Stimulated activated CD4-positive, alpha-beta T cell treated with anti-CD3 and anti-CD28 coated beads, TNF-alpha, amount 100 ng/mL, for 24 hours (primary cell): ENCODE data around the gene ARGFX.
"Not testable (repeated sequence)": the region's sequence is repeated elsewhere in the genome, so short reads cannot be mapped to it uniquely, and the experiment has no call there.

Experiments
- DNase-seq, 3 experiments: peaks; one replicate each; pipeline ENCODE4 v3.0.0-alpha.2; 2020; ENCODE audit warnings: low read depth in 3 of 3

ARGFX gene

DNA sequence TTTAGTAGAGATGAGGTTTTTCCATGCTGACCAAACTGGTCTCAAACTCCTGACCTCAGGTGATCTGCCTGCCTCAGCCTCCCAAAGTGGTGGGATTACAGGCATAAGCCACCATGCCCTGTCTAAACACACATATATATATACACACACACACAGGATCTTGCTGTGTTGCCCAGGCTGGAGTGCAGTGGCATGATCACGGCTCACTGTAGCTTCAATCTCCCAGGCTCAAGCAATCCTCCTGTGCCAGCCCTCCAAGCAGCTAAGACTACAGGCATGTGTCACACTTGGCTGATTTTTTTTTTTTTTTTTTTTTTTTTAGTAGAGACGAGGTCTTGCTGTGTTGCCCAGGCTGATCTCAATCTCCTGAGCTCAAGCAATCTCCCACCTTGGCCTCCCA is 32.2 kb downstream of the ARGFX start:
- DNase-seq = not testable (repeated sequence)

DNA sequence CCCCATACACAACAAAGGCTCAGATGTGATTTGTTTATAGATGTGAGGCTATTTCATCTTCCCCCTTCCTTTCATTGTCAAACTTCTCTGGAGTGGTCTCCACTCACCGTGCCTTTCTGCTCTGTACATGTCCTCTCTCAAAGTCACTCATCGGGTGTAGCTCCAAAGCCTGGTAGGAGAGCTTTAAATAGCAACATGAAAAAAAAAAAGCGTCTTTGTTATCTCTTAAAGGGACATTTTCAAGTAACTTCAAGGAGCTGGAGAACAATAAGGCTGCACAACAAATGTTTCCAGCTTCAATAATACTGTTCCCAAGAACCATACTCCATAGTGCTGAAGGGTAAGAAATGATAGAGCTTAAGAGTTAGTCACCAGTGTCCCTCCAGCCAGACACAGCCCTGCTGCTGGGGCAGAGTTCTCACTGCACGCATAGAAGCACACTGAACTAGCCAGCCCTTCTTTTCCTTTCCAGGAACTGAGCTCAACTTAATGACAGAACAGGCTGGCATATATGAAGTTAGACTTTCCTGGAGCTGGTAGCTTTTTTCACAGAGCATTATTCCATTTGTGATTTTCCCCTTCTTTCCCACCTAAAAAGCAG is 33.6 kb downstream of the ARGFX start:
- DNase-seq = no peak

DNA sequence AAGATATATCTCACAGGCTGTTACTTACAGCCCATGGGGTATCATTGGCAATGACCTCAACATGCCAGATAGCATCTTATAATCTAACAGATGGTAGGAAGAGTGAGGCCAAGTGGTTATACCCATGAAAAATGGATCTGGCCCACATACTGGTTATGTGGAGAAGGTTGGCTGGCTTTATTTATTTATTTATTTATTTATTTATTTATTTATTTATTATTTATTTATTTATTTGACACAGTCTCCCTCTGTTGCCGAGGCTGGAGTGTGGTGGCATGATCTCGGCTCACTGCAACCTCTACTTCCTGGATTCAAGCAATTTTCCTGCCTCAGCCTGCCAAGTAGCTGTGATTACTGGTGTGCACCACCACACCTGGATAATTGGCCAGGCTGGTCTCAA is 37.0 kb downstream of the ARGFX start:
- no peak for DNase-seq

DNA sequence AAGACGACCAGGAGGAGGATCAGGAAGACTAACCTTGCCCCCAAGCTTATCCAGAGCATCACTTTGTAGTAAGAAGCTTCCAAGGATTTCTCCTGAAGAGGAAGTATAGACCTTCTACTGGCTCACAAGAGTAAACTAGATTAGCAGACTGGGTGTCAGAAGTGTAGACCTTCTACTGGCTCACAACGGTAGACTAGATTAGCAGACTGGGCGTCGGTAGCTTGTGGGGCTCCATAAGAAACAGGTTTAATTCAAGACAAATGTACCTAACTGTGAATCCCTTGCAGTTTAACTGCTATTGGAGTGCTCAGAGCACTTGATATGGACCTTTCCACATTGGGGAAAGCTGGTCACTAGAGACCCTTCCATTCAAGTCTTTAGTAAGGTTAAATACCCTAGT is 38.4 kb downstream of the ARGFX start:
- no peak for DNase-seq
